ENCODE data around the gene E2F4.

DNA sequence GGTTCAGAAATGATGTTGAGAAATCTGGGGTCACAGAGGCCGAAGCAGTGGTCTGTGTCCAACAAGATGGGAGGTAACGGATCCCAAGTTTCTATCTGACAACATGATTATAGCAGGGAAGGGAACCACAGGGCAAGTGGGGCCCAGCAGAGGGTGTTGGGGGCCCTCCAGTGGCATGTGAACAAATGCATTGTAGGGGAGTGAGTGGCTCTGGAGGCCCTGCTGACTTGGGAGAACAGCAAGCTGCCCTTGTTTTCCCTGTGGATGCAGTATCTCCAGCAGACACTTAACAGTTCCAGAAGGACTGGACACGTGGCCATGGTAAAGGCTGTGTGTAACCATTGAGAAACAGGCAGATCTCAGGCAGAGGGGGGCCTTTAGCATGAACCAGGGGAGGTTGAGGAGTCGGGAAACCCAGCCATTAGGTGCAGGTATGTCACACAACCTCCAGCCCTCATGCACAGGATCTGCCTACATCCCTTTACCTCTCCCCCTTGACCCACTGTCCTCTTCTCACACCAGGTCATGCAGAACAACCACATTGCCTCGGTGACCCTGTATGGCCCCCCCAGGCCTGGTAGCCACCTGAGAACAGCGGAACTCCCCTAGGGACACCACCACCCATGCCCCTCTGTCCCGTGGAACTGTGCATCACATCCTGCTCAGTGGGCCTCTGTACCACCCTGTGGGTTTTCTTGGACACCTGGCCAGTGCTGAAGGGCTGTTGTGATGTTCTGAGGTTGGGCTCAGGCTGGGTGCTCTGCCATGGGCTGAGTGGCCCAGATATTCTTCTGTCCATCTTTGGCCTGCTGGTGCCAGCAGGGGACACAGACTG lies 45.2 kb upstream of the E2F4 start:
- TF ChIP-seq, protein P1, sequence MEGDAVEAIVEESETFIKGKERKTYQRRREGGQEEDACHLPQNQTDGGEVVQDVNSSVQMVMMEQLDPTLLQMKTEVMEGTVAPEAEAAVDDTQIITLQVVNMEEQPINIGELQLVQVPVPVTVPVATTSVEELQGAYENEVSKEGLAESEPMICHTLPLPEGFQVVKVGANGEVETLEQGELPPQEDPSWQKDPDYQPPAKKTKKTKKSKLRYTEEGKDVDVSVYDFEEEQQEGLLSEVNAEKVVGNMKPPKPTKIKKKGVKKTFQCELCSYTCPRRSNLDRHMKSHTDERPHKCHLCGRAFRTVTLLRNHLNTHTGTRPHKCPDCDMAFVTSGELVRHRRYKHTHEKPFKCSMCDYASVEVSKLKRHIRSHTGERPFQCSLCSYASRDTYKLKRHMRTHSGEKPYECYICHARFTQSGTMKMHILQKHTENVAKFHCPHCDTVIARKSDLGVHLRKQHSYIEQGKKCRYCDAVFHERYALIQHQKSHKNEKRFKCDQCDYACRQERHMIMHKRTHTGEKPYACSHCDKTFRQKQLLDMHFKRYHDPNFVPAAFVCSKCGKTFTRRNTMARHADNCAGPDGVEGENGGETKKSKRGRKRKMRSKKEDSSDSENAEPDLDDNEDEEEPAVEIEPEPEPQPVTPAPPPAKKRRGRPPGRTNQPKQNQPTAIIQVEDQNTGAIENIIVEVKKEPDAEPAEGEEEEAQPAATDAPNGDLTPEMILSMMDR (IDR thresholded peaks at IDR 0.05), result no peak
- TF ChIP-seq POLR2A (IDR thresholded peaks at IDR 0.05), result no peak

Data from body of pancreas (tissue), 4 donors.